ENCODE measurements around the gene KIAA1217.

KIAA1217 gene

GRCh38 chr10:24242562-24242961, 33.6 kb downstream of the KIAA1217 start:
- DNase-seq, result no peak

GRCh38 chr10:24246365-24246764, 37.4 kb downstream of the KIAA1217 start:
- DNase-seq, result no peak

- DNase-seq, result no peak
Observed at GRCh38 chr10:24247841-24248240, 38.9 kb downstream of the KIAA1217 start.

GRCh38 chr10:24249829-24250415, 41.0 kb downstream of the KIAA1217 start:
- no peak for DNase-seq

- DNase-seq, result no peak
Observed at GRCh38 chr10:24251547-24251946, 42.6 kb downstream of the KIAA1217 start.

- DNase-seq, result no peak
Observed at GRCh38 chr10:24254180-24254579, 45.2 kb downstream of the KIAA1217 start.

- DNase-seq, result no peak
Observed at GRCh38 chr10:24255115-24255880, 46.4 kb downstream of the KIAA1217 start.

GRCh38 chr10:24255881-24256311, 47.0 kb downstream of the KIAA1217 start:
- no peak for DNase-seq

- no peak for DNase-seq
Observed at GRCh38 chr10:24256619-24257107, 47.7 kb downstream of the KIAA1217 start.

GRCh38 chr10:24257588-24257987, 48.6 kb downstream of the KIAA1217 start:
- DNase-seq, result no peak

GRCh38 chr10:24259365-24260130, 50.6 kb downstream of the KIAA1217 start:
- DNase-seq, result no peak

GRCh38 chr10:24261627-24262026, 52.7 kb downstream of the KIAA1217 start:
- no peak for DNase-seq

GRCh38 chr10:24262929-24263590, 54.1 kb downstream of the KIAA1217 start:
- DNase-seq, result no peak

- no peak for DNase-seq
Observed at GRCh38 chr10:24269476-24269875, 60.5 kb downstream of the KIAA1217 start.

- no peak for DNase-seq
Observed at GRCh38 chr10:24272374-24272773, 63.4 kb downstream of the KIAA1217 start.

- no peak for DNase-seq
Observed at GRCh38 chr10:24277277-24277676, 68.3 kb downstream of the KIAA1217 start.

- no peak for DNase-seq
Observed at GRCh38 chr10:24277771-24278170, 68.8 kb downstream of the KIAA1217 start.

GRCh38 chr10:24278176-24278889, 69.4 kb downstream of the KIAA1217 start:
- no peak for DNase-seq

- no peak for DNase-seq
Observed at GRCh38 chr10:24279166-24279565, 70.2 kb downstream of the KIAA1217 start.

- no peak for DNase-seq
Observed at GRCh38 chr10:24287559-24288195, 78.7 kb downstream of the KIAA1217 start.

GRCh38 chr10:24288581-24288980, 79.6 kb downstream of the KIAA1217 start:
- no peak for DNase-seq

- no peak for DNase-seq
Observed at GRCh38 chr10:24289235-24289634, 80.3 kb downstream of the KIAA1217 start.

All from suppressor macrophage (primary cell).